CD1c-positive myeloid dendritic cell (primary cell): ENCODE data around the gene INHBC.
A peak's percentile ranks its signal among the peaks of the same experiment; 100 is the strongest.
"Not testable (repeated sequence)": the region's sequence is repeated elsewhere in the genome, so short reads cannot be mapped to it uniquely, and the experiment has no call there.

Experiments used
- DNase-seq: peaks from one replicate; pipeline ENCODE4 v3.0.0-alpha.2; 2016; ENCODE audit errors: extremely low spot score

INHBC gene

GRCh38 chr12:57487055-57487596, 52.5 kb downstream of the INHBC start:
- no peak for DNase-seq

GRCh38 chr12:57487597-57488401, 53.2 kb downstream of the INHBC start, which contains the start of gene MARS1:
MARS1 (plus strand) TSS chr12:57488068; CDS start chr12:57488091, 23 bp downstream.
- DNase-seq = peak; percentile 95

GRCh38 chr12:57488402-57489156, 54.0 kb downstream of the INHBC start:
- no peak for DNase-seq

- no peak for DNase-seq
Observed at GRCh38 chr12:57489157-57489641, 54.6 kb downstream of the INHBC start.

- DNase-seq = no peak
Observed at GRCh38 chr12:57490126-57490525, 55.5 kb downstream of the INHBC start.

- DNase-seq = no peak
Observed at GRCh38 chr12:57491393-57492280, 57.1 kb downstream of the INHBC start.

- DNase-seq = not testable (repeated sequence)
Observed at GRCh38 chr12:57495051-57495701, 60.6 kb downstream of the INHBC start.

- DNase-seq = no peak
Observed at GRCh38 chr12:57496822-57497221, 62.2 kb downstream of the INHBC start.

GRCh38 chr12:57497223-57498131, 62.9 kb downstream of the INHBC start:
- DNase-seq = no peak

GRCh38 chr12:57498132-57498502, 63.5 kb downstream of the INHBC start:
- no peak for DNase-seq

GRCh38 chr12:57498571-57498970, 64.0 kb downstream of the INHBC start:
- no peak for DNase-seq

GRCh38 chr12:57500213-57500612, 65.6 kb downstream of the INHBC start:
- no peak for DNase-seq
